Activated gamma-delta T cell (primary cell): ENCODE data around the gene FOXJ3.

Experiments
- DNase-seq: peaks from one replicate; lab custom pipeline; 2025; lab: John Stamatoyannopoulos, UW

Gene FOXJ3

DNA sequence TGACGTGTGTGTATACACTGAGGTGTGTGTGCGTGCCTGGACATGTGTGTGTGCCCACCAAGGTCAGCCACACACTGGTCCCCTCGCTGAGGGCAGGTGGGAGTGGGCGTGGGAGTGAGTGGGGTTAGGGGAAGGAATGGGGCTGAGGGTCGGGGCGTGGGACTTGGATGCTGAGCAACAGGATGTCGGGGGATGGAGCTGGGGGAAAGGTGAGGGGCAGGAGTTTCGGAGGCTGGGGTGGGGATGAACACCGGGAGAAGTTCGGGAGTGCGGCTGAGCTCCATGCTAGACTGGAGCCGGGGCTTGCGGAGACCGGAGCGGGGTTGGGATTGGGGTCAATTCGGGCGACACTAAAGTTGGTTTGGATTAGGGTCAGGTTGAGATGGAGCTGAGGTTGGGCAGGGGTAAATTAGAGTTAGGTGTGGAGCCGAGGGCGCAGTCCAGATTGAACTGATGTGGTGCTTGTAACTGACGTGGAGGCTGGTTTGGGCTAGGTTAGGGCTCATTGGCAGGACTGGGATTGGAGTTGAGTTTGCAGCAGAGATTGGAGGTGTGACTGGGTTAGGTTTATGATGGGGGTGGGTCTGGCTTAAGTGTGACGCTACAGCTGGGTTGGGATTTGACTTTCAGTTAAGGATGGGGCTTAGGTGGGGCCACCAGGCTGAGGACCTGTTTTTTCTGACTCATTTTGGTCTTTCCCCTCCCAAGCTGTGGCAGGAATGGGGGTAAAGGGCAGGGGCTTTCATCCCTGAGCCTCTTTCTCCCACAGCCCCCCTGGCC lies 167.2 kb downstream of the FOXJ3 start:
- no peak for DNase-seq

DNA sequence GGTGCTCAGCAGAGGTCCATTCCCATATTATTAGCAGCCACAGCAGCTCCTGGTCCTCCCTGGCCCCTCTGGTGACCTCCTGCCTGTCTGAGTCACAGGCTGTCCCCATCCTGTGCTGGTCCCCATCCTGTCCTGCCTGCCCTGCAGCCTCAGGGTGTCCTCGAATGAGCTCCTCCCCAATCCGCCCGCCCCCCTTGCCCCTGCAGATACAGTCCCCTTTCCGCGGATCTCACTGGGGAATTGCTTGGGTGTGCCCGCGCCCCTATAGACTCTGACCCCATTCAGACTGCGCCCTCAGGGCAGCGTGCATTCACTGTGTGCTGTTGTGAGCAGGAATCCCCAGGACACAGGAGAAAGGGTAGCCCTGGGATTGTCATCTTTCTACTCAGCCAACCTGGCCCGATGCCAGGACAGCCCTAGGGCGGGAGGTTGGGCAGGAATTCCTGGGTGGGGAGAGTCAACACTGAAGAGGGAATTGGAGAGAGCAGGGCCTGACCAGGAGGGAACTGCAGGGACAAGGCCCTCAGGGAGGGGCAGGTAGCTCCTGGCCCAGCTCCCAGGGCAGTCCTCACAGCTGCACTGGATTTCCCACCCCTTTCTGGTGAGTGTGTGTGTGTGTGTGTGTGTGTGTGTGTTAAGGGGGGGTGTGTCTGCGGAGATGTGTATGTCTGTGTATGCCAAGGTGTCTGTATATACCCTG lies 169.4 kb downstream of the FOXJ3 start:
- no peak for DNase-seq

DNA sequence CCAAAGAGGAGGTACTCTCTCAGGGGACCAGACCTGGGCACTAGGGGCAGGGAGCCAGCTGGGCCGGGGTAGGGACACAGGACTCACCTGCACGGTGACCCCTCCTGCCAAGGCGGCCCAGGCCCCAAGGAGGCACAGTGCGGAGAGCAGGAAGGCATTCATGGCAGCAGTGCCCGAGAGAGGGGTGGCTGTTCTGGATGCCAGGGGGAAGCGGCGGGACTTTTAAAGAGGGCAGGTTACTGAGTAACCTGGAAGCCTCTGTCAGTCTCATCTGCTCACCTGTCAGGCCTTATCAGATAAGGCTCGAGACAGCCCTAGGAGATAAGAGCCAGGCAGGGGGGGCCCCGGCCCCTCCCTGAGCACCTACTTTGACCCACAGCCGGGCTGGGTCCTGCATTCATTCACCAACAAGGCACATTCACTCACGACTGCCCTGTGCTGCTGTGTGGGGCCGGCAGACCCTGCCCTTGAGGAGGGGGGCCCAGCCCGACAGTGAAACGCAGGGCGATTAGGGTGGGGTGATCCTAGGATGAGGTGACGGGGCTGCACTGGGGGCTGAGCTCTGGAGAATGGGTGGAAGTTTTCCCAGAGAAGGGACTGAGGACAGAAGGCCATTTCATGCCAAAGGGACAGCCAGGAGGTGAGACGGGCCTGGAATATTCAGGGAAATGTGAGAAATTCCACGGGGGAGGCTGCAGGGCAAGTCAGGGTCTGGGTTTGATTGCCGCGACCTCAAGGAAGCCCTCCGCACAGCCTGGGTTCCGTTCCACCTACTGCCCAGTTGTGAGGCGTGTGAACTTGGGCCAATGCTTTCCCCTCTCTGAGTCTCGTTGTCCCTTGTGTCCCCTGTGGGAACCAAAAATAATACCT lies 170.2 kb downstream of the FOXJ3 start, which contains the start of gene GUCA2A:
Gene GUCA2A (minus strand): TSS at position 195 of the 870 bp plus-strand sequence. CDS start 33 bp downstream, at position 162.
- no peak for DNase-seq

DNA sequence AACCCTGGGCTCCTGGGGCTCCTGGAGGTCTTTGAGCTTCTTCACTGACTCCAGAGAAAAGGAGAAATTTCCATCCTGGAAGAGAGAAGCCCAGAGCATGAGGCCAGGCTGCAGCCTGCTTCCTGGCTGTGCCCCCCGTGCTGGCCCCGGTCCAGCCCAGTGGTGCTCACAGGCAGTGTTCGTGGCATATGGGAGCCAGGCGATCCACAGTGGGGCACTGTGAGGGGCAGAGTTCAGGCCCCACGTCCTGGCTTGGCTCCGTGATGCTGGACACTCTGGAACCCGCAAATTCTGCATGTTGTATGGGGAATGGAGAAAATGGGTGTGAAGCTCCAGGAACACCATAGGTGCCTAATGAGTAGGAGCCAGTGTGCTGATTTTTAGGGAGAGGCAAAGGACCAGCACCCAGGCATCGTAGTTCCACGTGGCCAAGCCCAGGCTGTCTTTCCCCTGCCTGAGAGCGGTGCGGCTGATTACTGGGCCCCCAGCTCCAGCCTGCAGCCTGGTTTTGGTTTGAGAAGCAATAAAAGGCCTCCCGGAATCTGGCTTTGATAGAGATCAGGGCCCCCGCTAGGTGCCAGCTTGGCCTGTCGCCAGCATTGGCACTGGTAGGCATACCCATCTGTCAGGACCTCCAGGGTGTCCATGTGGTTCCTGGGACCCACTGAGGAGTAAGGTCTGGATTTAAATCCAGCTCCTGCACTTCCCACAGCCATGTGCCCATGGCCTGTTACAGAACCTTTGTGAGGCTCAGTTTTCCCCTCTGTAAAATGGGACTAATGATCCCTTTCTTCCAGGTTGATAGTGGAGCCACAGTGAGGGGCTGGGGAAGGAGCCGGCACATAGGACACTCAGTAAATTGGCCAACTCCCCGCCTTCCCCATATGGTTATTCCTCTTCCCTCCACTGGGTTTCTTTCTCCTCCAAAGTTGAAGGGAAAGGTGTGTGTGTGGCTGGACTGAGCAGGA lies 171.2 kb downstream of the FOXJ3 start:
- DNase-seq = no peak

DNA sequence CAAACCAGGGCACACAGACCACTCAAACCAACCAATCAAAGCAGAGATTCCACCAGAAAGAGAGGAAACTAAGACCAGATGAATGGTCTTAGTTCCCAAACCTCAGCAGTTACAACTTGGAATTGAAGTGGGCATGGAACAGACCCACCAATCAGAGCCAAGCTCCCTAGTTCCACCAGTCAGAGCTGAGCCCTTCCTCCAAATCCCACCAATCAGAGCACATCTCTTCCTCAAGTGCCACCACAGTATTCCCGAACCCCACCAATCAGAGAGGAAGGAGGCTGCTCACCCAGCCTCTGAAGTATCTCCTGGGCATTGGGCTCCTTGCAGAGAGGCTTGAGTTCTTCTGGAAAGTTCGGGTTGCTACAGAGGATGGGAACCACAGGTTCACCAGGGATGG lies 171.9 kb downstream of the FOXJ3 start:
- DNase-seq = no peak

DNA sequence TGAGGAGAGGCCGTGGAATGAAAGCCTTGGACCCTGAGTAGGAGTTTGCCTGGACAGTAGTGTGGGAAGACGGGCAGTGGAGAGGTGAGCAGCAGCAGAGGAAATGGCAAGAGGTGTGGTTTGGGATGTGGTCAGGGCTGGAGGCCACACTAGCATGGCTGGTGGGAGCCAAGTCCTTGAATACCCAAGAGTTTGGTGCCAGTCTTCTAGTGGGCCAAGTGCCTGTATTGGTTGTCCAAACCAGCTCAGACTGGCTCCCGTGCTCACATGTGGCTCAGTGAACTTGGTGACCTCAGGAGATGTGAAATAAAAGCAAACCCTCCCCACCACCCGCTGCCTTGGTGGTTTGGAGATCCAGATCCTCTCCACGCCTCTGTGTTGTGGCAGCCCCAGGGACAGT lies 172.9 kb downstream of the FOXJ3 start:
- DNase-seq = no peak

DNA sequence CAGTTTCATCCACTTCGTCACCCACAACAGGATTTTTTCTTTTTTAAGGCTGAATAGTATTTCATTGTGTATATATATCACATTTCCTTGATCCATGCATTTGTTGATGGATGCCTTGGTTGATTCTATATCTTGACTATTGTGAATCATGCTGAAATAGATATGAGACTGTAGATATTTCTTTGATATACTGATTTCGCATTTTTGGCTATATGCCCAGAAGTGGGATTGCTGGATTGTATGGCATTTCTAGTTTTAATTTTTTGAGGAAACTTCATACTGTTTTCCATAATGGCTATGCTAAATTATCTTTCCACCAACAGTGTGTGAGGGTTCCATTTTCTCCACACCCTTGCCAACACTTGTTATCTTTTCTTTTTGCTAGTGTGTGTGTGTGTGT lies 176.8 kb downstream of the FOXJ3 start:
- no peak for DNase-seq

DNA sequence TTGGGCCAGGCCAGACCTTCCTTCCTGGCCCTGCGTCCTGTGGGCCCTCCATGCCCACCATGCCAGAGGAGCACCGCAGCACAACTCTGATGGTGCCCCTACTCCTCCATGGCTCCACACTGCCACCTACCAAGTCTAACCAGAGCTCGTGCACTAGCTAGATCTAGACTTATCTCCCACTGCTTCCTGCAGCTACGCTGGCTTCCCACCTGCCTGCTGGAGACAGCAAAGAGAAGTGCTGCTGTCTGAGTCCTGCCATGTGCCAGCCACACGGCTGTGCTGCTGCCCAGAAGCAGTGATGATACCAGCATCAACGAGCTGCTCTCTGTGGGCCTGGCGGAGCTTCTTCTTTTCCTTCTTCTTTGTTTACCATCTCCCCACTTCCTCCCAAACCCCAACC lies 177.4 kb downstream of the FOXJ3 start:
- no peak for DNase-seq

DNA sequence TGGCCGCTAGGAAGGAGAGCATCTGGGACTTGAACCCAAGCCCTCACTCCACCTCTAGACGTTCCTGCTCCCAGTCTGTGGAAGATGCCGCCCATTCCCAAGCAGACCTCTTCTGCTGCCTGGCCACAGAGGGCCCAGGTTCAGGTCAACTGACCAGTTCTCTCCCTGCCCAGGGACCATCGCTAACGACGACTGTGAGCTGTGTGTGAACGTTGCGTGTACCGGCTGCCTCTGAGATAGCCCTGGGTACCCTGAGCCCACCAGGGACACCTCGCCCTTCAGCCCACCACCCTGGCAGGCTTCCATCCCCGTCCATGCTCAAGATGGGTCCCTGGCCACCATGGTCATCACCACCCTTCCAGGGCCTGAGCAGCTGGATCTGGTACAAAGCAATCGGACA lies 179.7 kb downstream of the FOXJ3 start:
- DNase-seq = no peak

DNA sequence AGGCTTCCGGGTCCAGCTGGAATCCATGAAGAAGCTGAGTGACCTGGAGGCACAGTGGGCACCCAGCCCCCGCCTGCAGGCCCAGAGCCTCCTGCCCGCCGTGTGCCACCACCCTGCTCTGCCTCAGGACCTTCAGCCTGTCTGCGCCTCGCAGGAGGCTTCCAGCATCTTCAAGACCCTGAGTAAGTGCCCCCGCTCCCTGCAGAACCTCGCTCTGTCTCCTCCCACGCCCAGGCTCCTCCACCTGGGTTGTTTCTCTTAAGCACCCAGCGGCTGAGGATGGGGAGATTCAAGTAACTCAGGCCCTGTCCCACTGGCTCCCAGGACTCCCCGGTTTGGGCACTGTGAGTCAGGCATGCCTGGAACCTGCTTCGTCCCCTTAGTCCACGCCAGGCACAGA lies 180.3 kb downstream of the FOXJ3 start:
- DNase-seq = no peak

DNA sequence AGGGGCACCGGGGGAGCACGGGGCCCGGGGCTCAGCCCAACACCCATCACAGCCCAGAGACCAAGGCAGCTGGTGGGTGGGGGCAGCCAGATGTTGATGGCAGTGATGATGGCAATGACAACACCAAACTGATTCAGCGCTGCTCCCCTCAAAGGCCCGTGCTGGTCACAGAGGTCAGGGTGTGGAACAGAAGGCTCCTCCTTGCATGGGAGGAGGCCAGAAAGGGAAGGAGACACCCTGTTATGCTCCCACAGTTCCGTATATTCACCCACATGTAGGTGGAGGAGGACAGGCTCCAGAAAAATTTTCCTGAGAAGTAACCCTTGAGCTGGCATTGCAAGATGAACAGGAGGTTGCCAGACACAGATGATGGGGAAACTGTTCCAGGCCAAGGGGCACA lies 181.4 kb downstream of the FOXJ3 start:
- no peak for DNase-seq

DNA sequence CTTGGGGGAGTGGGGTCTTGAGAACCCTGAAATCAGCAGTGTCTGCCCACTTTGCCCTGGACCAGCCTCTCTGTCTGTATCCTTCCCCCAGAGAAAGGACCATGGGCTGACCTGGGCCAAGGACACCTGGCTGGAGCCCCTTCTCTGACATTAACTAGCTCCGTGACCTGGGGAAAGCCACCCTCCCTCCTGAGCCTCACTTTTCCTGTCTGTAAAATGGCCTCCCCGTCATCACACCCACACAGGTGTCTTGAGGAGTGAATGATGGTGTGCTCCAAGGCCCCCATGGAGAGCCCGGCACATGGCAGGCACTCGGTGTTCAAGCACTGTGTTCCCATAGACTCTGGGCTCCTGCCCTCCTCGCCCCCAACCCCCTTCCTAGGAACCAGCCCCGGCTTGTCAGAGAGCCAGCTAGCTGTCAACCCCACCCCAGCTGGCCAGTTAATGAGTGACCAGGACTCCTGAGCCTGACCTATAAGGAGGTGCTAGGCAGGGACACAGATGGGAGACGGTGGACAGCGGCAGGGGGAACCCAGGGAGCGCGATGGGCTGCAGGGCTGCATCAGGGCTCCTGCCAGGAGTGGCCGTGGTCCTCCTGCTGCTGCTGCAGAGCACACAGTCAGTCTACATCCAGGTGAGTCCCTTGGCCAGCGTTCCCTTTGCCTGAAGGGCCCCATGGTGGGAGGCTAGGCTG lies 182.0 kb downstream of the FOXJ3 start, which contains the start of gene GUCA2B:
Gene GUCA2B (plus strand): TSS at position 504 of the 694 bp plus-strand sequence. CDS start 41 bp downstream, at position 545.
- no peak for DNase-seq

DNA sequence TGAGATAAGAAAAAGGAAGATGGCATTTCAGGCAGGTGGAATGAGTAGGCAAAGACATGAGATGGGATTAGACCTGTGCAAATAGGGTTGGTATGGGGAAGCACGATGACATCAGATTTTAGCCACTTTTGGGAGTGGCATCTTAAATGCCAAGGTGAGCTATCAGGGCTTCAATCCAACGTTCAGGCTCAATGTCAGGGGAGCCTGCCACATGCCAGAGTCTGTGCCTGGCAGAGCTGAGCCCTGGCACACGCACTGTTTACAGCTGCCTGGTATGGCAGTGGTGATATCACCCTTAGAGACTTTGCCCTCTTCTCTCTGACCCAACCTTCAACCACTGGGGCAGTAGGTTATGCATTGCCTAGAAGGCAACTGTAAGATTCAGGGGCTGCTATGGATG lies 182.9 kb downstream of the FOXJ3 start:
- DNase-seq = no peak

DNA sequence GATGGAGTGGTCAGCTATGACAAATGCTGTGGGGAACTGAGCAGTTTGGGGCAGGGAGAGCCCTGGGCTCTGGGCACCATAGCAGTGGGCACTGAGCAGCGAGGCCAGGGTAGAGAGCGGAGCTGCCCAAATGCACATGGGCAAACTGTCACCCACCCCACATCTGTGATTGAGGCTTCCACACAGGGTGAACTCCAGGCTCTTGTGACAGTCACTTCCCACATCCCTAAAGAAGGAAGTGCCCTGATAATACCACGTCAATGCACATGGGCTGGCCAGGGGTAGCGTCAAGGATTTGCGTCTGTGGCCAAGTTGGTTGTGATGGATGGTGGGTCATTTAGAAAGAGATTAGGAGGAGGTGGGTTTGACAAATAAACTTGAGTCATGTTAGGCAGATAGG lies 184.4 kb downstream of the FOXJ3 start:
- no peak for DNase-seq

DNA sequence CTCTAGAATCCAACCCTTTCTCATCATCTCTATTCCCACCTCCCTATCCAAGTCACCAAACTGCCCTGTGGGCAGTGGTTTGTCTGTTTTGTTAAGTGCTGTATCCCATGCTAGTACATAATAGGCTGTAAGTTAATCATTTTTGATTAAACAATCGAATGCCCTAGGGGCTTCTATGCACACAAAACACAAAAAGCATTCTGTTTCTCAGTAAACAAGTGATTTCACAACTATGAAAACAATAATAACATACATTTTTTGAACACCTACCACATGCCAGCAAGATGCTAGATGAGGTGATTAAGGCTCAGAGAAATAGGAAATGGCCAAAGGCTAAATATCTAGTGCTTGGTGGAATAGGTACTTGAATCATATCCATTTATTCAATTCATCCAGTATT lies 186.9 kb downstream of the FOXJ3 start:
- DNase-seq = no peak

DNA sequence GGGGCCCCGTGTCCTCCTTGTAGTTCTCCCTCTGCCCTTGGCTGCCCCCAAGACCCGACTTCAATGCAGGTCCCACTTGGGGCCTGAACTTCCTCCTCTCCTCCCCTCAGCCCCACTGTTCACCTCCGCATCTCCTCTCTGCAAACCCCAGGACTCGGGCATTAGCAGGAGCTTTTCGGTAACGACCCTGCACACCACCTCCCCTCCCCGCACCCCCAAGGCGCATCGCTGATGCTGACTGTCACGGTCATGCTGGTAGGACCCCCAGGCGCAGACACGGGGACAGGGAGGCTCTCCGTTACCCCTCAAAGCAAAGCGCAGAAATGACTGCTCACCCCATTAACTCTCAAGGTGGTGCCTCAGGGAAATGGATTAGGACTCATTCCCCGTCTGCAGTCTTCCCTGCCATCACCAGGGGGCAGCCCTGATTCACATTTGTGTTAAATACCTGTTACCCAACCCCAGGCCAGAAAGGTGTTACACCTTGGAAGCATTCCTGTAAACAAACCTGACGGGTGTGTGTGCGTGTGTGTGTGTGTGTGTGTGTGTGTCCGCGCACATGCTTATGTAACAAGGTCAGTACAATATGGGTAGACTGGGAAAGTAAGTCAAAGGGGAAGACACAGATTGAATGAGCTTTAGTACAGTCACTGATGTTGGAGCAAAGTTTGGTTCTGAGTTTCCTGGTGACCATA lies 188.3 kb downstream of the FOXJ3 start:
- DNase-seq = no peak

DNA sequence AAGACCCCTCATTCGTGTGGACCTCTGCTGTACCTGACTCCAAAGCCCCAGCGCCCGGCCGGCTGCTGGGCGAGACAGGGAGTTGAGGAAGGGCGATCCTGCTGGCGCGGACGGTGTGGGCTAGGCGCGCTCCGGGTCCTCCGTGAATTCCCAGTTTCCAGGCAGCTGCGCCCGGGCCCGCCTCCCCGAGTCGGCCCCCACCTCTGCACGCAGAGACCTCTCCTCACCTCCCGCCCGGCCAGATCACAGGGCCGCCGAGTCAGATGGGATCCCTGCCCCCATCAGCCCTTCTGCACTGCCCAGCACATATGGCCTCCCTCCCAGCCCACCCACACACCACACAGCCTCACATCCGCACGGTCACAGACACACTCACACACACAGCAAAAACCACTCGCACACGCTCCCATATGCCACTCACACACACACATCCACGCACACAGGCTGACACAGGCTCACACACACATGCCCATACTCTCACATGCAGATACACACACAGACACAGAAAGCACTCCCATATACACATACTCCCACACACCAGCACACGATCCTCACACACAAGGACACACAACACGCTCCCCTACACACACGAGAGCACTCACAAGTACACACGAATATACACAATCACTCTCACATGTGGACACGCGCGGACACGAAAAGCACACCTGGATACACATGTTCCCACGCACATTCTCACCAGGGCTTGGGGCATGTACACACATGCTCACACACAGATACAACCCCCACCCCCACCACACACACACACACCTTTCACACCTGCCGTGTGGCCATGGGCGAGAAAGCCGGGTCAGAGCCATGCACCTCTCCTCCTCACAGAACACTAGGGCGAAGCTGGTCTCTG lies 189.0 kb downstream of the FOXJ3 start:
- DNase-seq = no peak

DNA sequence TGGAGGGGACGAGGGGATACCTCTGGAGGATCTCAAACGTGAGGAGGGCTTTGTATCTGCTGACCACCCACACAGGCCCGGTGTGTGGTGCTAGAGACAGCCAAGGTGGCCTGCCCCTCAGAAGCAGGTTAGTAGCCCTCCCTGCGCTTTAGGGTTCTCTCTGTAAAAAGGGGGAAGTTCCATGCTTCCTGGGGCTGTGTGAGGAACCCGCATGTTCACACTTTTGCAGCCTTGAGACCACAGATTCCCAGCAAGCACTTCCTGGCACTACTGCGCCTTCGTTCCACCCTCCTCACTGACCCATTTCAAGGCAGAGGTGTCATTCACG lies 189.7 kb downstream of the FOXJ3 start:
- DNase-seq = no peak

DNA sequence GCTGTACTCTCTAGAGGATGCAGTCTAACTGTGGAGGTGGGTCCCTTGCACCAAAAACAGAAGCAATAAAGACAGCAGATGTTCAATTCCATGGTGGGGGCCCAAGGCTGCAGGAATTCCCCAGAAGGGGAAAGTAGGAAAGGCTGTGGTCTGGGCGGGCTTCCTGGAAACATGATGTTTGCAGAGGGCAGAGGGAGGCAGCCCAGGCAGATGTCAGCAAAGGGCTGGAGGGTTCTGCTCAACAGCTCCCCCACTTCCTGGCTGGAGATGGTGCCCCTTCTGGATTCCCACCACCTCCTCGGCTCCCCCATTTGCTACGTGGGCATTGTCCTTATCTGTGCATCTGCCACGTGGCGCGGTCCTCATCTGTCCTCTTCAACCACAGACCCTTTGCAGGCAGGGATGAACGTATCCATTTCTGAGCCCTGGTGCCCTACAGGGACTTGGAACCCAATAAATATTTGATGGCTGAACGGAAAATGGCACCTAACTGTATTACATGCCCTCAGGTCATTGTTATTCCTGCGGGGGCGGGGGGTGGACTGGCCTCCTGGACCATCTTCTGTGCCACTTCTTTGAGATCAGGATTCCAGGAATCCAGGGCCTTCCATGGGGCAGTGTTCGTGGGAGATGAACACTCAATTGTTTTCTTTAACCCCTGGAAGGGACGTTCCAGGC lies 190.2 kb downstream of the FOXJ3 start:
- no peak for DNase-seq
